IMR-90 (cell line): ENCODE data around the gene AKAP9. TPM values are rescaled to one million over a fixed set of nuclear protein-coding genes. Genes with fewer than 3 reads are reported as not detected.

Experiments used
- ATAC-seq: fragments of 200-7000 bp; cut with Tn5 transposase; 2 replicates; pipeline ENCODE4 v1.9.1; 2020; ENCODE audit warnings: low read depth, mild to moderate bottlenecking, moderate library complexity
- BruUV-seq: library from RNA; stranded (reverse); fragments of 400-500 nt; replicated peaks from 2 replicates; lab custom pipeline; 2021; lab: Mats Ljungman, UMichigan
- CTCF ChIA-PET: fragments of 300-600 bp; formaldehyde crosslinking; extraction: SDS; loops from one replicate; lab custom pipeline; 2021; ENCODE audit warnings: antibody characterized with exemption; lab: Yijun Ruan, JAX
- POLR2A ChIA-PET: fragments of 300-600 bp; sonication (Branson Sonifier 250); formaldehyde crosslinking; loops from one replicate; lab custom pipeline; 2022; ENCODE audit warnings: antibody characterized with exemption; ENCODE audit not compliant: unreplicated experiment; lab: Charles Lee
- DNase-seq: peaks from one replicate; pipeline ENCODE4 v3.0.0; 2013
- H2AFZ ChIP-seq: replicated peaks from 2 replicates; pipeline ENCODE3; 2013; ENCODE audit warnings: low read length, mild to moderate bottlenecking; ENCODE audit not compliant: poor library complexity
- H2AK5ac ChIP-seq: 2 replicates; pipeline ENCODE4 v1.6.1; 2013; ENCODE audit warnings: low read depth, low read length, inconsistent platforms
- H2AK9ac ChIP-seq: replicated peaks from 2 replicates; pipeline ENCODE3; 2013; ENCODE audit warnings: mild to moderate bottlenecking, low read depth, low read length, moderate library complexity; ENCODE audit not compliant: poor library complexity
- H2BK120ac ChIP-seq: 2 replicates; pipeline ENCODE4 v1.6.1; 2013; ENCODE audit warnings: low read depth, low read length, inconsistent platforms
- H2BK15ac ChIP-seq: 3 replicates; pipeline ENCODE4 v1.6.1; 2013; ENCODE audit warnings: low read depth, low read length, inconsistent platforms
- H2BK20ac ChIP-seq: 2 replicates; pipeline ENCODE4 v1.6.1; 2013; ENCODE audit warnings: low read depth, mild to moderate bottlenecking, inconsistent platforms, low read length, moderate library complexity
- H2BK5ac ChIP-seq: 2 replicates; pipeline ENCODE4 v1.6.1; 2013; ENCODE audit warnings: mild to moderate bottlenecking, low read depth, low read length, inconsistent platforms; ENCODE audit not compliant: poor library complexity, severe bottlenecking
- H3K14ac ChIP-seq: replicated peaks from 2 replicates; pipeline ENCODE4 v1.6.1; 2013; ENCODE audit warnings: low read depth, low read length, inconsistent platforms
- H3K18ac ChIP-seq: 2 replicates; pipeline ENCODE4 v1.6.1; 2013; ENCODE audit warnings: low read depth, low read length, control low read depth
- H3K23ac ChIP-seq: 2 replicates; pipeline ENCODE4 v1.6.1; 2013; ENCODE audit warnings: low read depth, low read length, inconsistent platforms
- H3K27ac ChIP-seq: 2 replicates; pipeline ENCODE4 v1.5.1; 2013; ENCODE audit warnings: mild to moderate bottlenecking, control low read depth, low read length; ENCODE audit not compliant: insufficient read depth
- H3K27me3 ChIP-seq: 2 replicates; pipeline ENCODE4 v1.6.1; 2013; ENCODE audit warnings: low read length; ENCODE audit not compliant: control insufficient read depth, insufficient read depth
- H3K36me3 ChIP-seq: 2 replicates; pipeline ENCODE4 v1.6.1; 2013; ENCODE audit warnings: low read length, mixed read lengths; ENCODE audit not compliant: control insufficient read depth, insufficient read depth
- H3K4ac ChIP-seq: 2 replicates; pipeline ENCODE4 v1.6.1; 2013; ENCODE audit warnings: low read depth, low read length, inconsistent platforms
- H3K4me1 ChIP-seq: 2 replicates; pipeline ENCODE4 v1.6.1; 2013; ENCODE audit warnings: low read length, mixed read lengths; ENCODE audit not compliant: control insufficient read depth, insufficient read depth
- H3K4me2 ChIP-seq: 2 replicates; pipeline ENCODE4 v1.6.1; 2013; ENCODE audit warnings: low read depth, mild to moderate bottlenecking, control low read depth, low read length, moderate library complexity
- H3K4me3 ChIP-seq: 2 replicates; pipeline ENCODE4 v1.5.1; 2013; ENCODE audit warnings: low read depth, mild to moderate bottlenecking, control low read depth, low read length, moderate library complexity; ENCODE audit not compliant: insufficient read depth
- H3K56ac ChIP-seq: 2 replicates; pipeline ENCODE4 v1.6.1; 2013; ENCODE audit warnings: low read length, inconsistent platforms; ENCODE audit not compliant: insufficient read depth; ENCODE audit errors: extremely low read depth
- H3K79me1 ChIP-seq, 2 experiments: 2 replicates each; pipeline ENCODE4 v1.6.1; 2013; ENCODE audit warnings: low read length in 2 of 2, inconsistent platforms in 1 of 2, low read depth in 1 of 2
- H3K9ac ChIP-seq: 2 replicates; pipeline ENCODE4 v1.6.1; 2013; ENCODE audit warnings: low read depth, low read length, control low read depth
- H3K9me1 ChIP-seq: 2 replicates; pipeline ENCODE4 v1.6.1; 2013; ENCODE audit warnings: low read length, inconsistent platforms; ENCODE audit not compliant: insufficient read depth
- H3K9me3 ChIP-seq: 2 replicates; pipeline ENCODE4 v1.6.1; 2013; ENCODE audit warnings: low read length; ENCODE audit not compliant: control insufficient read depth, insufficient read depth
- H4K20me1 ChIP-seq: 2 replicates; pipeline ENCODE4 v1.6.1; 2013; ENCODE audit warnings: low read length, inconsistent platforms; ENCODE audit not compliant: insufficient read depth
- H4K5ac ChIP-seq: 2 replicates; pipeline ENCODE4 v1.6.1; 2013; ENCODE audit warnings: mild to moderate bottlenecking, low read depth, low read length, control low read depth
- H4K8ac ChIP-seq, 2 experiments: 2 replicates each; pipeline ENCODE4 v1.6.1; 2013; ENCODE audit warnings: low read depth in 2 of 2, low read length in 2 of 2, control low read depth in 1 of 2, inconsistent platforms in 1 of 2
- H4K91ac ChIP-seq: 2 replicates; pipeline ENCODE4 v1.6.1; 2013; ENCODE audit warnings: low read depth, low read length, inconsistent platforms; ENCODE audit not compliant: insufficient read depth
- BHLHE40 ChIP-seq: fragments of 150-350 bp; IDR thresholded peaks from 2 replicates; pipeline ENCODE4 v1.6.1; 2016; ENCODE audit warnings: mild to moderate bottlenecking, low read depth, low read length
- CEBPB ChIP-seq: IDR thresholded peaks from 2 replicates; pipeline ENCODE4 v1.6.1; 2012; ENCODE audit warnings: low read depth, low read length, improper control_type of control experiment
- CHD1 ChIP-seq: IDR thresholded peaks from 2 replicates; pipeline ENCODE4 v1.6.1; 2012; ENCODE audit warnings: low read depth, low read length, improper control_type of control experiment
- CTCF ChIP-seq: conservative IDR thresholded peaks from 2 replicates; pipeline ENCODE4 v1.5.1; 2012; ENCODE audit warnings: mild to moderate bottlenecking, low read depth, low read length, improper control_type of control experiment
- ELK1 ChIP-seq: fragments of 150-350 bp; IDR thresholded peaks from 2 replicates; pipeline ENCODE4 v1.6.1; 2016; ENCODE audit warnings: low read depth, mild to moderate bottlenecking, low read length, moderate library complexity, borderline replicate concordance
- FOS ChIP-seq: fragments of 150-350 bp; IDR thresholded peaks from 2 replicates; pipeline ENCODE4 v1.6.1; 2016; ENCODE audit warnings: low read depth, low read length
- MAFK ChIP-seq: IDR thresholded peaks from 2 replicates; pipeline ENCODE4 v1.6.1; 2012; ENCODE audit warnings: low read depth, low read length, improper control_type of control experiment
- MAZ ChIP-seq: IDR thresholded peaks from 2 replicates; pipeline ENCODE4 v1.6.1; 2012; ENCODE audit warnings: low read depth, mild to moderate bottlenecking, low read length, improper control_type of control experiment, moderate library complexity, borderline replicate concordance
- MXI1 ChIP-seq: IDR thresholded peaks from 2 replicates; pipeline ENCODE4 v1.6.1; 2012; ENCODE audit warnings: low read depth, mild to moderate bottlenecking, low read length, moderate library complexity, borderline replicate concordance
- NFE2L2 ChIP-seq: fragments of 150-350 bp; IDR thresholded peaks from 2 replicates; pipeline ENCODE4 v1.6.1; 2016; ENCODE audit warnings: low read depth, mild to moderate bottlenecking, low read length
- POLR2A ChIP-seq: IDR thresholded peaks from 2 replicates; pipeline ENCODE4 v1.6.1; 2012; ENCODE audit warnings: mild to moderate bottlenecking, low read depth, low read length
- RAD21 ChIP-seq: IDR thresholded peaks from 2 replicates; pipeline ENCODE4 v1.6.1; 2012; ENCODE audit warnings: low read length, improper control_type of control experiment
- RCOR1 ChIP-seq: IDR thresholded peaks from 2 replicates; pipeline ENCODE4 v1.6.1; 2012; ENCODE audit warnings: mild to moderate bottlenecking, low read length, improper control_type of control experiment; ENCODE audit not compliant: insufficient replicate concordance
- RFX5 ChIP-seq: IDR thresholded peaks from 2 replicates; pipeline ENCODE4 v1.8.0; 2012; ENCODE audit warnings: low read depth, mild to moderate bottlenecking, low read length, moderate library complexity
- SMC3 ChIP-seq: fragments of 150-350 bp; IDR thresholded peaks from 2 replicates; pipeline ENCODE4 v1.6.1; 2016; ENCODE audit warnings: low read depth, mild to moderate bottlenecking, antibody characterized with exemption, low read length, moderate library complexity
- USF2 ChIP-seq: fragments of 150-350 bp; IDR thresholded peaks from 2 replicates; pipeline ENCODE4 v1.6.1; 2017; ENCODE audit warnings: mild to moderate bottlenecking, antibody characterized with exemption, low read length, low read depth
- WGBS, 2 experiments: methylation state at CpG; one replicate each; pipeline versions ENCODE4 v1.1.5 to v1.1.7; 2013; ENCODE audit warnings: missing lambda C conversion rate in 2 of 2; ENCODE audit not compliant: insufficient read length in 1 of 2; ENCODE audit errors: extremely low coverage in 2 of 2; 5-methylcytosine and 5-hydroxymethylcytosine counted together
- dilution Hi-C: fragments of 300-500 bp; cut with HindIII; formaldehyde crosslinking; loops from one replicate; pipeline ENCODE4 v1.14.3; 2018; ENCODE audit warnings: low sequenced_read_pairs; ENCODE audit not compliant: unreplicated experiment
- in situ Hi-C: fragments of 300-500 bp; cut with MboI; formaldehyde crosslinking; loops from 3 replicates; pipeline ENCODE4 v1.14.3; 2019; ENCODE audit warnings: low sequenced_read_pairs, inconsistent platforms, mixed read lengths
- intact Hi-C: fragments of 100-400 bp; cut with micrococcal nuclease; formaldehyde crosslinking; loops from 2 replicates; pipeline ENCODE4 v1.10.0; 2022
- polyA plus RNA-seq, 3 experiments: library from polyadenylated mRNA; depleted of rRNA; stranded (reverse); fragments of >200 nt; gene quantifications; 2 replicates each; pipeline ENCODE4 v1.2.3, GENCODE V29; 2012; ENCODE audit warnings: low replicate concordance in 1 of 3
- total RNA-seq: library from RNA; depleted of rRNA; stranded (reverse); fragments of >200 nt; gene quantifications from 2 replicates; pipeline ENCODE4 v1.2.3, GENCODE V29; 2012

AKAP9 gene
- total and polyA plus RNA-seq, 2 of the 4 experiments (the other 2 are of a cell fraction), result 9.7 to 25.3 TPM

GRCh38 chr7:92061154-92061553, 120.5 kb downstream of the AKAP9 start:
- no peak overlapping the region for H3K14ac ChIP-seq
- peaks cover 2% of the 10 kb centered on the region; the same call in 1 of the 2 replicates for H3K36me3 ChIP-seq
- ATAC-seq (no peak), DNase-seq (no peak)
- H3K56ac ChIP-seq, result no peak overlapping the region
- H2AK9ac ChIP-seq, result no peak overlapping the region
- no peak overlapping the region for H3K4ac ChIP-seq
- no peaks in the 10 kb centered on the region for H3K9me3 ChIP-seq
- H4K91ac ChIP-seq, result no peak overlapping the region
- CTCF ChIA-PET, result interaction anchor here (0.7 kb wide), 1 partner anchor 232 kb away, joined by 5 read pairs; no protein-coding TSS in a partner anchor
- POLR2A ChIA-PET, result no interaction called here
- no peak overlapping the region for H2BK120ac ChIP-seq
- H3K27ac ChIP-seq, result no peak overlapping the region
- H4K20me1 ChIP-seq, result no peaks in the 10 kb centered on the region
- no peaks in the 10 kb centered on the region for H3K27me3 ChIP-seq
- H2AK5ac ChIP-seq, result no peak overlapping the region
- in situ Hi-C loops (no loop called here), intact Hi-C loops (no loop called here), dilution Hi-C loops (no loop called here)
- TF ChIP-seq NFE2L2 (no peak), POLR2A (no peak), CEBPB (no peak), MXI1 (no peak), CHD1 (no peak), RAD21 (no peak), MAZ (no peak), RFX5 (no peak), CTCF (no peak), SMC3 (no peak), RCOR1 (no peak), USF2 (no peak), FOS (no peak), MAFK (no peak), ELK1 (no peak), BHLHE40 (no peak)
- H3K4me2 ChIP-seq, result no peak overlapping the region
- H2BK5ac ChIP-seq, result no peak overlapping the region
- H3K79me1 ChIP-seq, result no peaks in the 10 kb centered on the region; a peak in 2 of 4 replicates
- H3K4me1 ChIP-seq, result no peaks in the 10 kb centered on the region
- no peak overlapping the region for H2AFZ ChIP-seq
- no peak overlapping the region for H3K23ac ChIP-seq
- H3K18ac ChIP-seq, result no peak overlapping the region
- 92% methylated on average over 4 of the region's 5 CpGs; no CpG with 5 or more reads in 1 of the 2 experiments for WGBS, 2 experiments
- H3K9ac ChIP-seq, result no peak overlapping the region
- H4K8ac ChIP-seq, result no peak overlapping the region
- no peak overlapping the region for H3K4me3 ChIP-seq
- BruUV-seq, result no TSS peak
- no peak overlapping the region for H2BK20ac ChIP-seq
- H3K9me1 ChIP-seq, result no peaks in the 10 kb centered on the region
- H4K5ac ChIP-seq, result no peak overlapping the region
- no peak overlapping the region for H2BK15ac ChIP-seq
